Measurements from ENCODE around the gene TBC1D2B.

DNA sequence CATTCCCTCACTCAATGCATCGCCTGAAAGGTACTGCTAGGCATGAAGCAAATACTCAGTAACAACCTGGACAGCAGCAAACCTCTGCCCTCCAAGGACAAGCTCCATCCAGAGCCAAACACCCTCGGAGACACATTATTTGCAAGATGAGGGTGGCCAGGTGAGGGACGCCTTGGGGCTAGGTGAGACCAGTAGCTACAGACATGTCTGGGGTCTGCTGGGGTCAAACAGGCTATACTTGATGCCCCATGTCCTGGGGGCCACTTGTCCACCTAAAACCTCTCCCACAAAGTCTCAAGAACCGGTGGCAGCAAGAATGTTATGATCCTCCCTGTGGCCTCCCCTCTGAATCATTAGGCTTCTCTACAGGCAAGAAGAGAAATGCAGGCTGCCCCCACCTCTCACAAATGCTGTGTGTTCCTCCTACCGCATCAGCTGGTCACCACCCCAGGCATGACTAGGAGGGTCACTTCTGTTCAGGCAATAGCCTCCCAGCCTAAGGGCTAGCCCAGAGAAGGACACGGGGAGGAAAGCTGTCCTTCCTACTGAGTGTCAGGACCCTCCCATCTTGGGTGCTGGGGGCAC is 54.3 kb downstream of the TBC1D2B start:
- TF ChIP-seq CTCF (IDR thresholded peaks at IDR 0.05; ENCODE audit: insufficient read depth, low read length) (no peak), POLR2AphosphoS5 (IDR thresholded peaks at IDR 0.05; ENCODE audit: low read depth) (no peak), SPI1 (IDR thresholded peaks at IDR 0.05; ENCODE audit: borderline replicate concordance, low read depth) (no peak)
- TF ChIP-seq, protein P1, sequence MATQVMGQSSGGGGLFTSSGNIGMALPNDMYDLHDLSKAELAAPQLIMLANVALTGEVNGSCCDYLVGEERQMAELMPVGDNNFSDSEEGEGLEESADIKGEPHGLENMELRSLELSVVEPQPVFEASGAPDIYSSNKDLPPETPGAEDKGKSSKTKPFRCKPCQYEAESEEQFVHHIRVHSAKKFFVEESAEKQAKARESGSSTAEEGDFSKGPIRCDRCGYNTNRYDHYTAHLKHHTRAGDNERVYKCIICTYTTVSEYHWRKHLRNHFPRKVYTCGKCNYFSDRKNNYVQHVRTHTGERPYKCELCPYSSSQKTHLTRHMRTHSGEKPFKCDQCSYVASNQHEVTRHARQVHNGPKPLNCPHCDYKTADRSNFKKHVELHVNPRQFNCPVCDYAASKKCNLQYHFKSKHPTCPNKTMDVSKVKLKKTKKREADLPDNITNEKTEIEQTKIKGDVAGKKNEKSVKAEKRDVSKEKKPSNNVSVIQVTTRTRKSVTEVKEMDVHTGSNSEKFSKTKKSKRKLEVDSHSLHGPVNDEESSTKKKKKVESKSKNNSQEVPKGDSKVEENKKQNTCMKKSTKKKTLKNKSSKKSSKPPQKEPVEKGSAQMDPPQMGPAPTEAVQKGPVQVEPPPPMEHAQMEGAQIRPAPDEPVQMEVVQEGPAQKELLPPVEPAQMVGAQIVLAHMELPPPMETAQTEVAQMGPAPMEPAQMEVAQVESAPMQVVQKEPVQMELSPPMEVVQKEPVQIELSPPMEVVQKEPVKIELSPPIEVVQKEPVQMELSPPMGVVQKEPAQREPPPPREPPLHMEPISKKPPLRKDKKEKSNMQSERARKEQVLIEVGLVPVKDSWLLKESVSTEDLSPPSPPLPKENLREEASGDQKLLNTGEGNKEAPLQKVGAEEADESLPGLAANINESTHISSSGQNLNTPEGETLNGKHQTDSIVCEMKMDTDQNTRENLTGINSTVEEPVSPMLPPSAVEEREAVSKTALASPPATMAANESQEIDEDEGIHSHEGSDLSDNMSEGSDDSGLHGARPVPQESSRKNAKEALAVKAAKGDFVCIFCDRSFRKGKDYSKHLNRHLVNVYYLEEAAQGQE (IDR thresholded peaks at IDR 0.05; ENCODE audit: insufficient replicate concordance, low read depth), result no peak

Data from HL-60 (cell line).